HG02884 (cell line): ENCODE measurements around the gene HEPACAM2.
A peak's percentile ranks its signal among the peaks of the same experiment; 100 is the strongest.

ENCODE experiments used
- ATAC-seq: cut with Tn5 transposase; IDR thresholded peaks from one replicate; pipeline ENCODE4 v1.9.1; 2021; ENCODE audit warnings: mild to moderate bottlenecking, moderate library complexity; ENCODE audit not compliant: unreplicated experiment

HEPACAM2 gene

GRCh38 chr7:93226310-93226709, at the start of gene HEPACAM2:
Gene HEPACAM2, minus strand, starts transcription at chr7:93226469.
- no peak for ATAC-seq

GRCh38 chr7:93265220-93265619, 39.0 kb upstream of the HEPACAM2 start:
- ATAC-seq: no peak

GRCh38 chr7:93262535-93262934, 36.3 kb upstream of the HEPACAM2 start:
- no peak for ATAC-seq

- ATAC-seq: no peak
Measured at GRCh38 chr7:93258661-93259060, 32.4 kb upstream of the HEPACAM2 start.

- no peak for ATAC-seq
Measured at GRCh38 chr7:93249491-93250148, 23.4 kb upstream of the HEPACAM2 start.

GRCh38 chr7:93245525-93246432, 19.5 kb upstream of the HEPACAM2 start:
- no peak for ATAC-seq

- no peak for ATAC-seq
Measured at GRCh38 chr7:93242106-93242505, 15.8 kb upstream of the HEPACAM2 start.

GRCh38 chr7:93239824-93240223, 13.6 kb upstream of the HEPACAM2 start:
- no peak for ATAC-seq

GRCh38 chr7:93238748-93239147, 12.5 kb upstream of the HEPACAM2 start:
- ATAC-seq: no peak

- no peak for ATAC-seq
Measured at GRCh38 chr7:93238131-93238530, 11.9 kb upstream of the HEPACAM2 start.

- ATAC-seq: no peak
Measured at GRCh38 chr7:93235541-93235940, 9.3 kb upstream of the HEPACAM2 start.

- ATAC-seq: peak; percentile 5
Measured at GRCh38 chr7:93232673-93233018, 6.4 kb upstream of the HEPACAM2 start.

GRCh38 chr7:93231799-93232672, 5.8 kb upstream of the HEPACAM2 start, which contains the start of gene VPS50:
Gene VPS50, plus strand, starts transcription at chr7:93232366. Its CDS starts 102 bp downstream, at chr7:93232468.
- peak; percentile 99 for ATAC-seq

GRCh38 chr7:93231259-93231658, 5.0 kb upstream of the HEPACAM2 start:
- no peak for ATAC-seq

GRCh38 chr7:93228302-93228701, 2.0 kb upstream of the HEPACAM2 start:
- ATAC-seq: no peak

GRCh38 chr7:93219868-93220267, 6.4 kb downstream of the HEPACAM2 start:
- no peak for ATAC-seq

GRCh38 chr7:93218997-93219827, 7.1 kb downstream of the HEPACAM2 start:
- no peak for ATAC-seq

GRCh38 chr7:93212881-93213280, 13.4 kb downstream of the HEPACAM2 start:
- ATAC-seq: no peak

- no peak for ATAC-seq
Measured at GRCh38 chr7:93211228-93211818, 14.9 kb downstream of the HEPACAM2 start.

- no peak for ATAC-seq
Measured at GRCh38 chr7:93205046-93205445, 21.2 kb downstream of the HEPACAM2 start.
